NB4 (cell line): ENCODE measurements around the gene XKR8.

ENCODE experiments used
- CTCF ChIP-seq: IDR thresholded peaks from one replicate; pipeline ENCODE4 v1.5.1; 2012; ENCODE audit warnings: low read depth, low read length
- MAX ChIP-seq: IDR thresholded peaks from 2 replicates; pipeline ENCODE4 v1.6.1; 2011; ENCODE audit warnings: low read depth, low read length
- POLR2A ChIP-seq: IDR thresholded peaks from 2 replicates; pipeline ENCODE4 v1.6.1; 2011; ENCODE audit warnings: mild to moderate bottlenecking; ENCODE audit not compliant: insufficient read length; ENCODE audit errors: extremely low read depth

- TF ChIP-seq CTCF, result no peak
- TF ChIP-seq MAX, result no peak
- TF ChIP-seq POLR2A, result no peak
Measured at GRCh38 chr1:27971674-27972073, 11.9 kb downstream of the XKR8 start.
